H1 (cell line): ENCODE measurements around the gene SEC62. TPM values are rescaled to one million over a fixed set of nuclear protein-coding genes. Genes with fewer than 3 reads are reported as not detected.

Experiments
- CEBPB ChIP-seq: IDR thresholded peaks from 2 replicates; pipeline ENCODE4 v1.6.1; 2012; ENCODE audit warnings: low read depth, low read length
- GABPA ChIP-seq: IDR thresholded peaks from 2 replicates; pipeline ENCODE4 v1.6.1; 2011; ENCODE audit warnings: mild to moderate bottlenecking, low read length, moderate library complexity, borderline replicate concordance; ENCODE audit not compliant: insufficient read depth
- KDM4A ChIP-seq: IDR thresholded peaks from one replicate; pipeline ENCODE4 v1.7.1; 2012; ENCODE audit warnings: low read depth, mild to moderate bottlenecking, moderate library complexity, low read length, inconsistent platforms; ENCODE audit not compliant: severe bottlenecking
- NANOG ChIP-seq: IDR thresholded peaks from 2 replicates; pipeline ENCODE4 v1.6.1; 2011; ENCODE audit warnings: low read length, low read depth, mild to moderate bottlenecking, inconsistent platforms; ENCODE audit not compliant: insufficient read depth, poor library complexity, severe bottlenecking
- RFX5 ChIP-seq: IDR thresholded peaks from 2 replicates; pipeline ENCODE4 v1.6.1; 2011; ENCODE audit warnings: low read depth, low read length, improper control_type of control experiment, borderline replicate concordance
- RXRA ChIP-seq: IDR thresholded peaks from 2 replicates; pipeline ENCODE4 v1.6.1; 2011; ENCODE audit warnings: low read depth, mild to moderate bottlenecking, low read length, moderate library complexity; ENCODE audit not compliant: insufficient read depth
- SIRT6 ChIP-seq: IDR thresholded peaks from one replicate; pipeline ENCODE4 v1.7.1; 2012; ENCODE audit warnings: low read length, inconsistent platforms
- TBP ChIP-seq: IDR thresholded peaks from 2 replicates; pipeline ENCODE4 v1.6.1; 2011; ENCODE audit warnings: low read depth, low read length, improper control_type of control experiment
- polyA plus RNA-seq, 7 experiments: library from polyadenylated mRNA; depleted of rRNA in 3 of 7; stranded (reverse) in 5 of 7; unstranded in 2 of 7; fragments of >200 nt in 5 of 7; fragments of 200-250 nt in 2 of 7; gene quantifications; 1 replicate in 5 of 7; 2 replicates in 1 of 7; 4 replicates in 1 of 7; pipeline versions ENCODE4 v1.2.1 to v1.2.3, GENCODE V29; 2011 to 2013; ENCODE audit warnings: missing spikeins in 2 of 7, mixed read lengths in 2 of 7
- total RNA-seq: library from RNA; stranded (reverse); fragmentation: NEBNext Ultra II Directional; extraction: Animal tissue kit (Norgen Biotek cat#: 25700); gene quantifications from 2 replicates; pipeline ENCODE4 v1.2.1, GENCODE V29; 2021
- TF ChIP-seq, protein P1 (sequence below): IDR thresholded peaks from 2 replicates; pipeline ENCODE4 v1.6.1; 2011; ENCODE audit warnings: low read depth, mild to moderate bottlenecking, low read length; ENCODE audit not compliant: insufficient read depth

The SEC62 gene
- total and polyA plus RNA-seq, 2 of the 8 experiments (the other 6 are each of a cell fraction or from before 2014, with no cell fraction given), result 67.8 to 113 TPM

DNA sequence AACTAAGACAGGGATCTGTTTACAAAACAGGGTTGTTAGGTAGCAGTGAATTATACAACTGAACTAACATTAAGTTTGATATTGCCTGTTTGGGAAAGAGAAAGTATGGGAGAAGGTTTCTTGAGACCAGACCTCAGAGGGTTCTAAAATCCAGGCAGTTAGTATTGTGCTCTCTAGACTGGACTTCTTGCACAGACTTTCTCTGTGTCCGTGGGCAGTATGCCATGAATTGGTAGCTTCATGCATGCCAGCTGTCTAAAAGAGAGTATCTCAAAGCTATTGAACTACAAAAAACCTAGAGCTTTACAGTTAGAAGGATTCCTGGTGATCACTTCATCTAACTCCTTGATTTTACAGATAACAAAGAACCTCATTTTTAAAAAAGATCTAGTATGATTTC is 42.8 kb upstream of the SEC62 start (continued):
- TF ChIP-seq KDM4A (no peak), NANOG (no peak), RXRA (no peak), SIRT6 (no peak), TBP (no peak), CEBPB (no peak), GABPA (no peak), RFX5 (no peak)
- TF ChIP-seq, protein P1, sequence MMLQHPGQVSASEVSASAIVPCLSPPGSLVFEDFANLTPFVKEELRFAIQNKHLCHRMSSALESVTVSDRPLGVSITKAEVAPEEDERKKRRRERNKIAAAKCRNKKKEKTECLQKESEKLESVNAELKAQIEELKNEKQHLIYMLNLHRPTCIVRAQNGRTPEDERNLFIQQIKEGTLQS, result no peak
